Right lobe of liver (tissue), 4 donors: ENCODE results near the gene CEP128.

ENCODE experiments used
- CTCF ChIP-seq, 4 donors: fragments of 200-600 bp in 3 of 4; fragments of 450-650 bp in 1 of 4; IDR thresholded peaks; one replicate each; pipeline versions ENCODE4 v1.5.1 to v1.8.0; 2016 to 2022; ENCODE audit warnings: antibody characterized with exemption in 4 of 4, mild to moderate bottlenecking in 2 of 4
- POLR2A ChIP-seq: fragments of 450-650 bp; IDR thresholded peaks from one replicate; pipeline ENCODE4 v1.6.1; 2017; ENCODE audit warnings: antibody characterized with exemption, mild to moderate bottlenecking
- donor health status: DM: no; HTN: no; CAD: no.
- donor health status: DM: no; HTN: no; CAD: no.
- donor health status: DM: no; HTN: yes; CAD: no.

DNA sequence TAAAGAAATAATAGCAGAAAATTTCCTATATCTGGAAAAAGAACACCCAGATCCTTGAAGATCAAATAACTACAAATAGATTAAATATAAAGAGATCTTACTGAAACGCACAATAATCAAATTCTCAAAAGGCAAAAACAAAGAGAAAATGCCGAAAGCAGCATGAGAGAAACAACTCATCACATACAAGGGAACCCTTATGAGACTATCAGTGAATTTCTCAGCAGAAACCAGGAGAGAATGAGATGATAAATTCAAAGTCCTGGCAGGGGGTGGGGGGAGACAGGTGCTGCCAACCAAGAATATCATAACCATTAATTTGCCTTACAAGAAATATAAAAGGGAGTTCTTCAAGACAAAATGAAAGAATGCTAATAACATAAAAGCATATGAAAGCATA, 73.7 kb downstream of the CEP128 start:
- TF ChIP-seq CTCF (IDR thresholded peaks at IDR 0.05) (no peak), POLR2A (no peak)
